Fibroblast of lung (primary cell): ENCODE data around the gene PON3. TPM values are rescaled to one million over a fixed set of nuclear protein-coding genes. Genes with fewer than 3 reads are reported as not detected.

ENCODE experiments used
- DNase-seq, 2 donors: peaks; one replicate each; pipeline versions ENCODE4 v3.0.0 to v3.0.0-alpha.2; 2010; ENCODE audit warnings: low read depth in 2 of 2
- H2AFZ ChIP-seq: 2 replicates; pipeline ENCODE4 v1.5.1; 2012; ENCODE audit warnings: low read length, control low read depth, inconsistent platforms
- H3K27ac ChIP-seq: 2 replicates; pipeline ENCODE4 v1.5.1; 2011; ENCODE audit warnings: low read length, control low read depth; ENCODE audit not compliant: insufficient read depth
- H3K27me3 ChIP-seq: 2 replicates; pipeline ENCODE4 v1.5.1; 2011; ENCODE audit warnings: mild to moderate bottlenecking, low read length; ENCODE audit not compliant: control insufficient read depth, insufficient read depth
- H3K36me3 ChIP-seq: 2 replicates; pipeline ENCODE4 v1.5.1; 2011; ENCODE audit warnings: low read length; ENCODE audit not compliant: control insufficient read depth, insufficient read depth
- H3K4me1 ChIP-seq: 2 replicates; pipeline ENCODE4 v1.5.1; 2011; ENCODE audit warnings: low read length; ENCODE audit not compliant: control insufficient read depth, insufficient read depth; ENCODE audit errors: extremely low read depth
- H3K4me2 ChIP-seq: 2 replicates; pipeline ENCODE4 v1.5.1; 2011; ENCODE audit warnings: low read length, control low read depth; ENCODE audit not compliant: insufficient read depth; ENCODE audit errors: extremely low read depth
- H3K4me3 ChIP-seq, 4 experiments: fragments of 200-600 bp in 1 of 4; sonication (generic) in 1 of 4; replicated peaks in 1 of 4; 2 replicates each; pipeline ENCODE4 v1.5.1; 2011 to 2016; ENCODE audit warnings: low read length in 4 of 4, low read depth in 3 of 4, mild to moderate bottlenecking in 3 of 4, control low read depth in 2 of 4, inconsistent platforms in 1 of 4, mixed read lengths in 1 of 4; ENCODE audit not compliant: insufficient read depth in 1 of 4; ENCODE audit errors: control extremely low read depth in 1 of 4
- H3K79me2 ChIP-seq: 2 replicates; pipeline ENCODE4 v1.5.1; 2012; ENCODE audit warnings: mild to moderate bottlenecking, low read length, inconsistent platforms; ENCODE audit not compliant: control insufficient read depth, insufficient read depth
- H3K9ac ChIP-seq: 2 replicates; pipeline ENCODE4 v1.5.1; 2011; ENCODE audit warnings: mild to moderate bottlenecking, low read length, control low read depth; ENCODE audit not compliant: insufficient read depth
- H3K9me3 ChIP-seq: 2 replicates; pipeline ENCODE4 v1.5.1; 2012; ENCODE audit warnings: low read depth, low read length; ENCODE audit not compliant: control insufficient read depth, insufficient read depth
- H4K20me1 ChIP-seq: 2 replicates; pipeline ENCODE4 v1.5.1; 2011; ENCODE audit warnings: low read length; ENCODE audit not compliant: control insufficient read depth, insufficient read depth; ENCODE audit errors: extremely low read depth
- EZH2 ChIP-seq: IDR thresholded peaks from 2 replicates; pipeline ENCODE4 v1.5.1; 2012; ENCODE audit warnings: low read length, control low read depth, mild to moderate bottlenecking; ENCODE audit errors: missing control alignments
- polyA plus RNA-seq, 2 donors: library from polyadenylated mRNA; depleted of rRNA in 1 of 2; stranded (reverse) in 1 of 2; unstranded in 1 of 2; fragments of >200 nt; gene quantifications; 2 replicates each; pipeline ENCODE4 v1.2.1, GENCODE V29; 2011 to 2012; ENCODE audit warnings: missing spikeins in 1 of 2
- total RNA-seq: library from RNA; depleted of rRNA; stranded (reverse); fragments of >200 nt; gene quantifications from 2 replicates; pipeline ENCODE4 v1.2.1, GENCODE V29; 2014
- TF ChIP-seq, protein P1 (sequence below), 2 donors: IDR thresholded peaks in 1 of 2; conservative IDR thresholded peaks in 1 of 2; 1 replicate in 1 of 2; 2 replicates in 1 of 2; pipeline ENCODE4 v1.5.1; 2011 to 2012; ENCODE audit warnings: low read length in 2 of 2, control low read depth in 1 of 2, inconsistent platforms in 1 of 2, low read depth in 1 of 2, mild to moderate bottlenecking in 1 of 2

PON3 gene
- total and polyA plus RNA-seq, 2 donors (not counting 1 experiment from before 2014, with no cell fraction given), result under 0.01 to 0.50 TPM

DNA sequence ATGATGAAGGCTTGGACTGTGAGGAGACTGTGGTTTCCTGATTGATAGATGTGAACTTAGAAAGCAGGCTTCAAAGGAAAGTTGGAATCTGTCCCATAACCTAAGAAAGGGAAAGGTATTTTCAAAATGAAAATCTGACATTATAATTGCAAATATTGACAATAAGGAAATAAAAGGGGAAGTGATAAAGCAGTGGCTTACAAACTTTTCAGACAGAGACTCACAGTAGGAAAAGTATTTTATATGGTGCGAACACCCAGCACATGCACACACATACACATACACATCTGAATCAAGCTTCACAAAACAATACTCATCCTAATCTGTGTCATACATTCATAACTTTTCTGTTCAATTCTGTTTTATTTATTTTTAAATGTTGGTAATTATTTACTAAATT lies 76.6 kb downstream of the PON3 start:
- Histone ChIP-seq H3K27ac (no peak overlapping the region), H3K9me3 (no peaks in the 10 kb centered on the region), H3K9ac (no peak overlapping the region), H3K4me2 (no peak overlapping the region), H3K4me1 (no peaks in the 10 kb centered on the region), H3K36me3 (no peaks in the 10 kb centered on the region), H3K4me3 (no peak overlapping the region), H3K79me2 (no peaks in the 10 kb centered on the region), H4K20me1 (no peaks in the 10 kb centered on the region), H2AFZ (no peak overlapping the region), H3K27me3 (no peaks in the 10 kb centered on the region)
- TF ChIP-seq, protein P1, sequence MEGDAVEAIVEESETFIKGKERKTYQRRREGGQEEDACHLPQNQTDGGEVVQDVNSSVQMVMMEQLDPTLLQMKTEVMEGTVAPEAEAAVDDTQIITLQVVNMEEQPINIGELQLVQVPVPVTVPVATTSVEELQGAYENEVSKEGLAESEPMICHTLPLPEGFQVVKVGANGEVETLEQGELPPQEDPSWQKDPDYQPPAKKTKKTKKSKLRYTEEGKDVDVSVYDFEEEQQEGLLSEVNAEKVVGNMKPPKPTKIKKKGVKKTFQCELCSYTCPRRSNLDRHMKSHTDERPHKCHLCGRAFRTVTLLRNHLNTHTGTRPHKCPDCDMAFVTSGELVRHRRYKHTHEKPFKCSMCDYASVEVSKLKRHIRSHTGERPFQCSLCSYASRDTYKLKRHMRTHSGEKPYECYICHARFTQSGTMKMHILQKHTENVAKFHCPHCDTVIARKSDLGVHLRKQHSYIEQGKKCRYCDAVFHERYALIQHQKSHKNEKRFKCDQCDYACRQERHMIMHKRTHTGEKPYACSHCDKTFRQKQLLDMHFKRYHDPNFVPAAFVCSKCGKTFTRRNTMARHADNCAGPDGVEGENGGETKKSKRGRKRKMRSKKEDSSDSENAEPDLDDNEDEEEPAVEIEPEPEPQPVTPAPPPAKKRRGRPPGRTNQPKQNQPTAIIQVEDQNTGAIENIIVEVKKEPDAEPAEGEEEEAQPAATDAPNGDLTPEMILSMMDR (conservative IDR thresholded peaks at IDR 0.05 in 1 of 2, IDR thresholded peaks at IDR 0.05 in 1 of 2; ENCODE audit: low read depth in 1 of 2, low read length in 2 of 2), result no peak
- no peak for TF ChIP-seq EZH2
- no peak for DNase-seq

DNA sequence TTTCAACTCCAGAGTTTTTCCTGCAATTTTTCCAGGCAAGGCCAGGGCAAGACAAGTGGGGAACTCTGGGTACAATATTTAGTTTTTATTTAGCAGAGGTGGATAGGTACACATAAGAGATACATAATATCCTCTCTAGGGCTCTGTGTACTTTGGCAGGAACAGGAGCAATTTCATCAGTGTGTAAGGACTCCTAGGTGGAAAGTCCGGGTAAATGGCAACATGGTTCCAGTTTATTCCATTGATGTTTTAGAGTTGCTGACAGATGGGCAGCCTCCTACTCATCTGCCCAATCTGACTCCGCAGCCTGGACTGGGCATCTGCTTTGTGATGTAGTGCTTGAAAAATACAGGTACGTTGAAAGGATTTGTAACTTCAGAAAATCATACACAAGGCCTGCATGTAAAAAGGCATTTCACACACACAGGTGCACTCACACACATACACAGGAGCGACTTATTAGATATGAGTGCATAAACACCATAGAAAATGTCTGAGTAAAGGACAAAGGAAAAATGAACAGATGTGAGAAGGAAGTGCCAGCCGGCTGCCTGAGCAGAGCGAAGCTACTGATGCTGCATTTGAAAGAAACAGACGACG lies 77.6 kb downstream of the PON3 start:
- no peaks in the 10 kb centered on the region for H3K79me2 ChIP-seq
- H3K4me3 ChIP-seq, result no peak overlapping the region
- no peaks in the 10 kb centered on the region for H4K20me1 ChIP-seq
- no peaks in the 10 kb centered on the region for H3K36me3 ChIP-seq
- no peak overlapping the region for H2AFZ ChIP-seq
- no peak for DNase-seq
- no peaks in the 10 kb centered on the region for H3K27me3 ChIP-seq
- H3K4me1 ChIP-seq, result no peaks in the 10 kb centered on the region
- H3K9me3 ChIP-seq, result no peaks in the 10 kb centered on the region
- no peak overlapping the region for H3K27ac ChIP-seq
- H3K4me2 ChIP-seq, result no peak overlapping the region
- H3K9ac ChIP-seq, result no peak overlapping the region
- TF ChIP-seq EZH2, result no peak
- TF ChIP-seq, protein P1 (conservative IDR thresholded peaks at IDR 0.05 in 1 of 2, IDR thresholded peaks at IDR 0.05 in 1 of 2; ENCODE audit: low read depth in 1 of 2, low read length in 2 of 2), result no peak

DNA sequence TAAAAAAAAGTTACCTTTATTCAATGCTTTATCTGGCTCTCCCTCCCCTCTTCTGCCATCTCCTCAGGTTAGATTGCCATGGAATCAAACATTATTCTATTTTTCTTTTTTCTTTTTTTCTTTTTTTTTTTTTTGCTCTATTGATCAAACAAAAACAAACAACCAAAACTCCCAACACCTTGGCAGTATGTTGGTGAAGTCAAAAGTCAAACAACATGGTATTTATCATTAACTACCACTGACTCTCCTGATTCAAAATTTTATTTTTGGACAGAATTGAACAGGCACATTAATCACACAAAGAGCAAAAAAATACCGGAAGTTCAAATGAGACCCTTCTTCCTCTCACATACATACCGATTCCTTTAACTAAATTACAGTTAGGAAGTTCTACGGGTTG lies 78.2 kb downstream of the PON3 start:
- Histone ChIP-seq H3K27ac (no peak overlapping the region), H3K9ac (no peak overlapping the region), H3K36me3 (no peaks in the 10 kb centered on the region), H3K4me3 (no peak overlapping the region), H3K27me3 (no peaks in the 10 kb centered on the region), H3K9me3 (no peaks in the 10 kb centered on the region), H3K4me1 (no peaks in the 10 kb centered on the region), H3K4me2 (no peak overlapping the region), H2AFZ (no peak overlapping the region), H4K20me1 (no peaks in the 10 kb centered on the region), H3K79me2 (no peaks in the 10 kb centered on the region)
- DNase-seq, result no peak
- TF ChIP-seq EZH2, result no peak
- TF ChIP-seq, protein P1 (conservative IDR thresholded peaks at IDR 0.05 in 1 of 2, IDR thresholded peaks at IDR 0.05 in 1 of 2; ENCODE audit: low read depth in 1 of 2, low read length in 2 of 2), result no peak
